Left colon (tissue), 2 donors: Measurements from ENCODE around the gene DDIT4. TPM values are rescaled to one million over a fixed set of nuclear protein-coding genes. Genes with fewer than 3 reads are reported as not detected.
"Not testable (repeated sequence)": the region's sequence is repeated elsewhere in the genome, so short reads cannot be mapped to it uniquely, and the experiment has no call there.

Source experiments
- ATAC-seq: fragments of 200-7000 bp; cut with Tn5 transposase; one replicate; pipeline ENCODE4 v1.9.1; 2020; ENCODE audit warnings: mild to moderate bottlenecking, moderate library complexity
- DNase-seq, 2 donors: peaks; one replicate each; pipeline ENCODE4 v3.0.0-alpha.2; 2020
- intact Hi-C, 2 donors: fragments of 100-400 bp; cut with DNase I in 1 of 2; cut with micrococcal nuclease in 1 of 2; formaldehyde crosslinking; loops; one replicate each; pipeline versions ENCODE4 v1.11.2 to v1.14.0; 2022; cut with DNase I, micrococcal nuclease
- total RNA-seq, 2 donors: library from RNA; stranded (reverse); fragmentation: NEBNext Ultra II Directional; extraction: Animal tissue kit (Norgen Biotek cat#: 25700); gene quantifications; one replicate each; pipeline ENCODE4 v1.2.1, GENCODE V29; 2021
- donor health status: DM: no; HTN: no; CAD: no.
- donor health status: DM: yes; HTN: yes; CAD: no.

Gene DDIT4
- total RNA-seq, 2 donors from 2014 or later, result 60.1 to 210 TPM

DNA sequence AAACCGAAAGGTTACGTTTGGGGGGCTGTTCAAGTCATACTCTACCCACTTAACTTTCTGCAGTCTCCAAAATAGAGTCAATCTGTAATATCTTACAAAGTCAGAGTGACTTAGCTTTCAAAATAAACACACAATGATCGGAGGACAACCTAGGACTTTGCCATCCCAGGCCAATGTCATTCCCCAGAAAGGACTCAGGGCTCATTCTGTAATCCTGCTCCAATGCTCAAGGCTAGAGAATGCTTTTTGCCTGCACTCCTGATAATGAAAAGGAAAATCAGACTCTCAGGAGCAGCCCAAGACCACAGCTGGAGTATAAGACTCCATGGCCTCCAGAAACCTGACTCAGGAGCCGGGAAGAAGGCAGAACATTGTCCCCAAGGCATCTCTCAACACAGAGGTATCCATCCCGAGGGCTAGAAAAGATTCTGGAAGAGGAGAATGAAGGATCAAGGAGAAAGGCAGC lies 29.1 kb upstream of the DDIT4 start:
- intact Hi-C loops, result no loop called here
- DNase-seq (no peak), ATAC-seq (no peak)

DNA sequence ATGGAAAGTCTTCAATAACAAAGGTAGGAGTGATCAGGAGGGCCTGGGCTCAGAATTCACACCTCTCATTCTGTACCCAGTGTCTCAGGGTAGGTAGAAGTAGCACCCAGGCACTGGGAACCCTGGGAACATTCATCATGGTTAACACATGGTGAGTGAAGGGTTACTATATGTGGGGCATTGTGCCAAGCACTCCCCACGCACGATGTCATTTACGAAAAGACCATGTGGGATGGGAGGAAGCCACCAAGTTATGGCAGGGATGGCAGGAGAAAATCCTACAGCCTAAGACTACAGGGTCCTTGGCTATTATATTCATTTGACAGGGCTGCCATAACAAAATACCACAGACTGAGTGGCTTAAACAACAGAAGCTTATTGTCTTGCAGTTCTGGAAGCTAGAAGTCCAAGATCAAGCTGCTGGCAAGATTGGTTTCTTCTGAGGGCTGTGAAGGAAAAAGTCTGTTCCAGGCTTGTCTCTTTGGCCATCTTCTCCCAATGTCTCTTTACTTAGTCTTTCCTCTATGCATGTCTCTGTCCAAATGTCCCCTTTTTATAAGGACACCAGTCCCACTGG lies 27.7 kb upstream of the DDIT4 start:
- intact Hi-C loops, result no loop called here
- no peak for ATAC-seq

DNA sequence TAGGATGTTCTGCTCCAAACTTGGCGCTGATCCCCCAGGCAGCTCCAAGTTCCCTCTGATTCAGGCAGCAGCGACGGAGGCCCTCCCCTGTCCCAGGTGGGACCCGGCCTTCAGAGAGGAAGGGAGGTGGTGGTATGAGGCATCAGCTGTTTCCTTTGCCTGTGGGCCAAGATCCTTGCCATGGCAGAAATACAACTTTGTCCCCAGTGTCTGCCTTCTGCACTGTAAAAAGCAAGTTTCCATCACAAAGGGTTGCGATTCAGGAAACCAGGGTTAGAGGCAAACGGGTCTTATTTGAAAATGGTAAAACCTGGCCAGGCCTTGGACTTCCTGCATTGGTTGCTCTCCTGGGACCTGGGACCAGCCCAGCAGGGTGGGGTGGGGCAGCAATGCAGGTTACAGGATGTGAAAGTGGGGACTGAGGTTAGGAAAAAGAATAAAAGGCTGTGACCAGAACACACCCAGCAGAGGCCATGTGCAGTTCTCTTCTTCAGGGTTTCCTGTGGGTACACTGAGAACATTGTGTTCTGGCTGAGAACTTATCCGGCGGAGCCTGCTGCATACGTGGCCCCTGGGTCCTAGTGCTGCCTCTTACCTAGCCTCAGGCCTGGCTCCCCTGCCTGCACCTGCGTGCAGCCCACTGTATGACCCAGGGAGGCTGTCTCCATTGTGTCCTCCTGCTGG lies 25.1 kb upstream of the DDIT4 start:
- peak; percentile 84 for ATAC-seq
- peak; percentile 83 to 94 for DNase-seq
- intact Hi-C loops, result no loop called here

More for the DNA sequence above, 27.7 kb upstream of the DDIT4 start:
- DNase-seq, result no peak

DNA sequence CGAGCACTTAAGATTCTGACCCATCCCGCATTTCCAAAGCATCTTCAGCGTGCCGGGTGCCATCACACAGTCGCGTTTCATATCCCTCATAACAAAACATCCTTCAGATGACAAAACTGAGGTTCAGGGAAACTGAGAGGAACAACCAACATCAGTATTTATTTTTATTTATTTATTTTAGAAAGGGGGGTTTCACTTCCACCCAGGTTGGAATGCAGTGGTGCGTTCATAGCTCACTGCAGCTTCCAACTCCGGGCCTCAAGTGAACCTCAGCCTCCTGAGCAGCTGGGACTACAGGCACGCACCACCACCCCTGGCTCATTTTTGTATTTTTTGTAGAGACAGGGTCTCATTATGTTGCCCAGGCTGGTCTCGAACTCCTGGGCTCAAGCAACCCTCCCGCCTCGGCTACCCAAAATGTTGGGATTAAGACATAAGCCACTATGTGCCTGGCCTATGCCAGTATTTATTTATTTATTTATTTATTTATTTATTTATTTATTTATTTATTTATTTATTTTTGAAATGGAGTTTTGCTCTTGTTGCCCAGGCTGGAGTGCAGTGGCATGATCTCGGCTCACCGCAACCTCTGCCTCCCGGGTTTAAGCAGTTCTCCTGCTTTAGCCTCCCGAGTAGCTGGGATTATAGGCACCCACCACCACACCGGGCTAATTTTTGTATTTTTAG lies 24.4 kb upstream of the DDIT4 start:
- intact Hi-C loops, DNase-seq, ATAC-seq: not testable (repeated sequence)

DNA sequence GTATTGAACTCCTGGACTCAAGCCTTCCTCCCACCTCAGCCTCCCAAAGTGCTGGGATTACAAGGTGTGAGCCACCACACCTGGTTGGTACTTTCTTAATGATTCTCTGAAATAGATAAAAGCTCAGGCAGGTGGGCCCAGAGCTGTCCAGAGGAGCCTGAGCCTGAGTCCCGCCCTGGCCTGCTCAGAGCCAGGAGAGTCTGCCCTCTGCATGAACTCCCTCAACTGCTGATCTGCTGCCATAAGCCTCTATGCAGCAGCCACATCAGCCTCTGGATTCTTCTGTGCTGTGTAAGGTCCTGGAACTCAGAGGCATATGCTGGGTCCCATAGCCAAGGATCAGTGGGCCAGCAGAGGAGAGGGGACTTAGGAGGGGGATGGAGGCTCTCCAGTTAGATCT lies 23.1 kb upstream of the DDIT4 start:
- ATAC-seq, result no peak
- peak; percentile 35 to 63 for DNase-seq
- intact Hi-C loops, result no loop called here

DNA sequence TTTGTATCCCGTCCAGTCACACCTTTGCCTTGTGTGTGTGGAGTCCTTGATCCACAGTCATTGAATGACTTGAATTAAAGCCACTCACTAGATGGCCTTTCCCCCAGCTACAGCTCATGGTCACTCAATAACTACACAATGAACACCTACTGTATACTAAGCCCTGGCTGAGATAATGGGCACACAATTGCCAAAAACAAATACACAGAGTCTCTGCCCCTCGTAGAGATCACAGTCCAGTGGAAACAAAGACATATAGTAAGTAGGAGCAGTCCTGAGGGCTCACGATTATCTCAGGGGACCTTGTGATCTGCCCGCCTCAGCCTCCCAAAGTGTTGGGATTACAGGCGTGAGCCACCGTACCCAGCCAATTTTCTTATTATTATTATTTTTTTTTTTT lies 22.1 kb upstream of the DDIT4 start:
- DNase-seq (no peak), ATAC-seq (no peak)
- intact Hi-C loops, result no loop called here

DNA sequence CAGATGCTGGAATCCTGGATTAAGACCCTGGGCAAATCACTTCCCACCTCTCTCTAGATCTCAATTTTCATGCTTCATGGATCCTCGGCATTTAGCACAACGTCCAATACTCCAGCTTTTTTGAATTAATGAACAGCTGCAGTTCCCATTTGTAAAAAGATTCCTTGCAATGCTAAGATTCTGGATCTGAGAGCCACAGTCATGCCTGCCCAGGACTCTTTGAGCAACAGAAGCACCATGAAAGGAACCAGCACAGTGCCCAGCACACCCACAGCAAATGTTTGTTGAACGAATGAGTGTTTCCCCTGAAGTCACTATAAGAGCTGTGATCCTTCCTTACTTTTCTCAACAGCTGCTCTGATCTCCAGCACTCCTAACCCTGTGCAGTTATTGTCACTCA lies 20.8 kb upstream of the DDIT4 start:
- DNase-seq (no peak), ATAC-seq (no peak)
- intact Hi-C loops, result no loop called here

DNA sequence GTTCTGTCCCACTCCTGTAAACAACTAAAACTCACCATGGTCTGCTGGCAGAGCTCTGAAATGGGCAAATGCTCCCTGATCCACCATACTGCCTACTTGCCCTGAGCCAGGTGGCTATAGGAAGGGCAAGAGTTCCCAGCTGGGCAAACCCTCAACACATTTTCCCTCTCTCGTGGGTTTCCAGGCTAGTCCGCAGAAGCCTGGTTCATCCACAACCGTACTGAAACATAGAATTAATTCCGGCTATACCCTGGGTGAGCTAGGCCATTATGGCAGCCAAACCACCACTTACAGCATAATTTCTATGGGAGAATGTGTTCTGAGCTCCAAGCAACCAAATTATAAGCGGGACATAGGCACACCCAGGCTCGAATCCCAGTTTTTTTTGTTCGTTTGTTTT lies 20.1 kb upstream of the DDIT4 start:
- intact Hi-C loops, result no loop called here
- no peak for ATAC-seq

DNA sequence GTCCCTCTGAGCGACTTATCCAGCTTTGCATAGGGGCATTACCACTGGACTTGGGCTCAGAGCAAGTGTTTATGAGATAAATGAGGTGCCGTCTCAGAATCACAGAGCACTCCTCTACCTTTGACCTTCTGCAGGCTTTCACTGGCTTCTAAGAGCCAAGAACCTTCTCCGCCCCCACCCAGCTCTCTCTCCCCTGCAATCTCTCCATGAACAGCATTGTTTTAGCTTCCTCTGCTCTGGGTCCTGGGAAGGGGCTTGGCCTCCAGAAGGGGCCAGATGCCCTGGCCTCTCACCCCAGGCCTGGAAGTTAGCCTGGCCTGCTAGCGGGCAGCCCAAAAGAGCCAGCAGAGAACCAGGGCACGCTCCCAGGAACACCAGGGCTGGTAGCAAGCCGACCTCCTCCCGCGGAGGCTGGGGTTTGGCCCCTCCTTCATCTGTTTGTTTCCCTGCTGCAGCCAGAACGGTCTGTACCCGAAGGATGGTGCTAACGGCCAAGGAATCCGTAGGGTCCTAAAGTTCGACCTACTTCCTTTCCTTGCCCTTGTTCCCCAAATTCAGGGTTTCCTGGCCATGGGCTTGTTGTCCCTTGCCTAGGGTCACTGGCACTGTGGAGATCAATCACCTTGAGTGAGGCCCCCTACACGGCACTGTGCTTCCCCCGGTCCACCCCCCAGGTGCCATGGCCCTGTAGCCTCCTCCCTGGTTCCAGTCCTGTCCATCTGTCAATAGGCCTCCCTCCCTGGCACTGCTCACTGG lies 18.7 kb upstream of the DDIT4 start:
- ATAC-seq (peak; percentile 89), DNase-seq (peak; percentile 82 to 93)
- intact Hi-C loops, result no loop called here

More for the DNA sequence above, 20.1 kb upstream of the DDIT4 start:
- no peak for DNase-seq

DNA sequence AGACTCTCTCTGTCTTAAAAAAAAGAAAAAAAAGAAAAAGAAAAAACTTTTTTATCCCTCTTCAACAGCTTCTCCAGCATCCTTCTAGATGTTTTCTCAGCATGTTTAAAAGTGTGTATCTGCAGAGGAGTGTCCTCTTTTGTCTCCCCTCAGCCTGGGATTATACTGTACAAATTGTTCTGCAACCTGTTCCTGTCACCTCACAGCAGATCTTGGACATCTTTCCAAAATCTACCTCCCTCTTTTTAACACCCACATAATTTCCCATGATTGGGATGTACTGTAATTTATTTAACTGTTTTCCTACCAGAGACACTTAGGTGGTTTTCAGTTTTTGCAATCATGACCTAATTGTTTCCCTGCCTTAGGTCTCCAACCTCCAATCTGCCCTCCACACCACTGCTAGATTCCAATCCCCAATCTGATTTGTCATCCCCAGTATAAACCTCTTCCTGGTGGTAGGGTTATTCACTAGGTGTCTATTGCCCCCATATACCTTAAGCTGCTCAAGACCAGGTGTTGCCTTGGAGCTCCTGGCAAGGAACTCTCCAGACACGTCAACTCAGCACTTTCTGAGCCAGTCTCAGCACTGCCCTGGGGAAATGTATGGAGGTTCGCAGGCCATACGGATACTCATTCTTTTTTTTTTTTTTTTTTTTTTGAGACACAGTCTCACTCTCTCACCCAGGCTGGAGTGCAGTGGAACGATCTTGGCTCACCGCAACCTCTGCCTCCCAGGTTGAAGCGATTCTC lies 17.6 kb upstream of the DDIT4 start:
- DNase-seq (no peak), ATAC-seq (no peak)
- intact Hi-C loops, result no loop called here

DNA sequence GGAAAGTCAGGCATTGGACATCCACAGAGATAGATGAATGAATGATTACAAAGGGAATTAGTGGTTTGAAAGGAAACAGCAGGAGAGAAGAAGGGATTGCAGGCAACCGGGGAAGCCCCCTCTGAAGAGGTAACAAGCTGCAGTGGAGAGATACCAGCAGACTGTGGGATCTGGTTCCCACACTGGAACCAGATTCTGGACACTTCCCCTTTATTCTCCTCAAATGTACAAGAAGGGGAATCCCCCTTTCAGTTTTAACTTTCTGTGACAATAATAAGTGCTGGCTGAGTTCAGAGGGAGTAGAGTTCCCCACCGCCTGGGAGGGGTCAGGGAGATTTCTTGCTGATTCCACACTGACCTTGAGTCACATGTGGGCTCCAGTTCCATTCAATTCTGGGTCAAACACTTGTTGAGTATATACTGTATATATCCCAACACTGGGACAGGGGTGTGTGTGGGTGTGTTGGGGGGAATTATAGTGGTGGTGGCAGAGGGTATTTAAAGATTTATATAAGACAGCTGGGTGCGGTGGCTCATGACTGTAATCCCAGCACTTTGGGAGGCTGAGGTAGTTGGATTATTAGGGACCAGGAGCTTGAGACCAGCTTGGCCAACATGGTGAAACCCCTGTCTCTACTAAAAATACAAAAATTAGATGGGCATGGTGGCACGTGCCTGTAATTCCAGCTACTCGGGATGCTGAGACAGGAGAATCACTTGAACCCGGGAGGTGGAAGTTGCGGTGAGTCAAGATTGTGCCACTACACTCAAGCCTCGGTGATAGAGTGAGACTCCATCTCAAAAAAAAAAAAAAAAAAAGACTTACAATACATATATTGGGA lies 16.5 kb upstream of the DDIT4 start:
- intact Hi-C loops, result no loop called here
- peak in 1 of 2 donors; percentile 44 for DNase-seq
- no peak for ATAC-seq

DNA sequence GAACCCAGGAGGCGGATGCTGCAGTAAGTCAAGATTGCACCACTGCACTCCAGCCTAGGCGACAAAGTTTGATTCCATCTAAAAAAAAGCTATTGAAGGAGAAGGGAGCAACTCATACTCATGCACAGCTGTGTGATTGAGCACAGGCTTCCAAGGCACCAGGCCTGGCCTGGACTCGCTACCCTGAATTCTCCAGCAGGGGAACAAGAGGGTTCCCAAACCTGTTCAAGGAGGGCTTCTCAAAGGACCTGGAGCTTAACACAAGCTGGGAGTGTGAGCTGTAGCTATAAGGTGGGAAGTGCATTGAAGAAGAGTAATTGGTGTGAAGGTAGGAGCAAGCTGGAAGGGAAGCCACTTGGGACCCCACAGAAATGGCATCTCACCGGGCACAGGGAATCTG lies 15.1 kb upstream of the DDIT4 start:
- DNase-seq, result no peak
- intact Hi-C loops, result no loop called here
- no peak for ATAC-seq

DNA sequence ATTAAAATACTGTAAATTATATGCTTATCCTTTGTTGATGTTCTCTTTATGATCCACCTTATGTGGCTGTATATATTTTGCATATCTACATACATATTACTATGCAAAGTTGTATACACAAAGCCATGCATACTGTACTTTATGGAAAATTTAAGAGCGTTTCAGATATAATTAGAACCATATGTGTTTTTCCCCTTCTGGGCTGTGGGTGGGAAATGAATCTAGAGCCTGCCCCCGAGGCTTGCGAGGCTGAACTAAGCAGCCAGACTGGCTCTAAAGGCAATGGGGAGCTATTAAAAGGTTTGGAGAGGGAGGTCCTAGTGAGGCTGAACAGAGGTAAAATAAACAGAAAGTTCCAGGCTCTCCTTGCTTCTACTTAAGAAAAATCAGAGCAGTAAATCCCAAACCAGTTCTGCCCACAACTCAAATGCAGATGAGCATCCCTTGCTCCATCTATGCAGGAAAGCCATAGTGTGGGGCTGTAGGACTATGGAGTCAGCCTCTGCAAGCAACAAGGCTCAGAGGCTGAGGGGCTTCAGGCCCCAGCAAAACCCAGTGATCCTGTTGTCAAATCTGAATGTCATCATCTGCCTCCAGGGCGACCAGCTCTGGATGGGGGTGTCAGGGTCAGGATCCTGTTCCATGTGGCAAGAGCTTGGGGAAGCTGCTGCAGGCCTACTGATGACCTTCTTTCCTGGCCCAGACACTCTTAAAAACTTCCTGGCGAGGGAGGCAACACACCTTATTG lies 14.1 kb upstream of the DDIT4 start:
- intact Hi-C loops, result no loop called here
- DNase-seq (peak in 1 of 2 donors; percentile 49), ATAC-seq (no peak)

DNA sequence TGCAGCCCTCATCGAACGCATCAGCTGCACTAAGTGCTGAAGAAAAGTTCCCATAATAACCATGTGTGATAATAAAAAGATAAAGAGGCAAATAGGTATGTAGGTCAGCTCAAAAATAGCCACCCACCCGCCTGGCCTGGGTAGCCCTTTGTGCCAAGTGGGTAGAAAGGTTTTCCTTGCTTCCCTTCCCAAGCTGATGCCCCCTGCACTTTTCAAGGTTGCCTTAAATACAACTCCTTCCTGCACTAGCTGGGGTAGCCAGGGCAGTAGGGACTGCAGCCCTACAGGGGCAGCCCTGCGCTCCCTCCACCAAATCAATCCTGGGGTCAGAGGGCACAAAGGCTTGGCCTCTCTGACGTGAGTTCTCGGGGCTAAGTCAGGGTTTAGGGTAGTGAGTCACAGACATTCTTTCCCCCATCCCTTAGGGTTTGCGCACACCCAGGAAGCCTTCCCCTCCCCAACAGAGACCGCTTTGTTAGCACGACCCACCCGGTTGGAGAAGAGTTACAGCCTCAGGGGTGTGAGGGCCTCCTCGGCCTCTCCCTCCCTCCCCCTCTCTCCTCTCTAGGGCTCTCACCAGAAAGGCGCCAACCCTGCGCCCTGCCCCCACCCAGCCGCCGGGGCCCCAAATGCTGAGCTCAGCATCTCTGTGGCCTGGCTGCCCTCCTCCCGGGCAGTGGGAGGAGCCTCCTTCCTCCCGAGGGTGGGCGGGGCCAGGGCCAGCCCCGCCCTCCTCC lies 13.3 kb upstream of the DDIT4 start:
- intact Hi-C loops, result no loop called here
- ATAC-seq, result peak; percentile 77
- peak; percentile 85 to 86 for DNase-seq

DNA sequence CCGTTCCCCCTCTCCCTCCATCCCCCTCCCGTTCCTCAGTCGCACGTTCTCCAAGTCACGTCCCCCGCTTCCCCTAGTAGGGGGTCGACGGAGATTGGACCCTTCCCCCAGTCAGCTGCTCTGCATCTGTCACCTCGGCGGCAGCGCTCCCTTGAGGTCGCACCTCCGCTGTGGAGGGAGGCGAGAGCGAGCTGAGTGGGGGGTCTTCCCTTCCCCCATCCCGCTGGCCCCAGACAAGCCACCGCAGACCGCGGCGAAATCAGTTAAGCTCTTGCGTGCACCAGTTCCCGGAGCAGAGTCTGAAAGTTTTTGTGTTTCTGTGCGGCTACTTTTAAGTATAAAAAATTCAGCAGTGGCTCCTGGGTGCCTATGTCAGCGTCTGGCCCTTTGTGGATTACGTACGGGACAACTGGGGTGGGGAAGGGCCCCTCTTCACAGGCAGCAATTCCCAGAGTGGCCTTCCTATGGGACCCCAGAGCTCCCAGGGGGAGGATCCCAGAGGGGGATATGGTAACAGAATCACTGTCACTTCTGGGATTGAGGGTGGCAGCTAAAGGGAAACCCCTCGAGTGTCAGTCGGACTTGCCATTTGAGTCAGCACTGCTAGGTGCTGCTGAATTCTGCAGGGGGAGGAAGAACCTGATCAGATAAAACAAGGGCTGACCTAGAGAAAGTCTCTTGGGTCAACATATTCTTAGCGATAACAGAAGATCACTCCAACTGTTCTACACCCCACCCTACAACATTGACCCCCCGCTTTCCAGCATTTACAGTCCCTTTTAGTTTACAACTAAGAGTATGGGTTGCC lies 12.5 kb upstream of the DDIT4 start:
- ATAC-seq (peak; percentile 31), DNase-seq (peak in 1 of 2 donors; percentile 42)
- intact Hi-C loops, result no loop called here
